Fibroblast of peridontal ligament (primary cell): Measurements from ENCODE around the gene TP53I3.
A peak's percentile ranks its signal among the peaks of the same experiment; 100 is the strongest.
"Not testable (repeated sequence)": the region's sequence is repeated elsewhere in the genome, so short reads cannot be mapped to it uniquely, and the experiment has no call there.

ENCODE experiments used
- DNase-seq: peaks from one replicate; pipeline ENCODE4 v3.0.0-alpha.2; 2010; ENCODE audit errors: extremely low read depth

Gene TP53I3

GRCh38 chr2:24054366-24055010 is 30.1 kb downstream of the TP53I3 start:
- DNase-seq: no peak

- no peak for DNase-seq
These were observed 31.7 kb downstream of the TP53I3 start for GRCh38 chr2:24052951-24053350.

GRCh38 chr2:24051833-24052232 is 32.8 kb downstream of the TP53I3 start:
- no peak for DNase-seq

GRCh38 chr2:24050041-24050979 is 34.3 kb downstream of the TP53I3 start:
- DNase-seq: no peak

GRCh38 chr2:24049485-24050021 is 35.1 kb downstream of the TP53I3 start, which contains the start of gene FKBP1B:
FKBP1B (plus strand) TSS chr2:24049741; CDS start chr2:24049850, 109 bp downstream.
- DNase-seq: no peak

GRCh38 chr2:24048769-24049484 is 35.7 kb downstream of the TP53I3 start:
- no peak for DNase-seq

GRCh38 chr2:24047703-24048033 is 37.0 kb downstream of the TP53I3 start:
- no peak for DNase-seq

- peak; percentile 98 for DNase-seq
These were observed 37.5 kb downstream of the TP53I3 start, which contains the start of gene WDCP for GRCh38 chr2:24046930-24047702. WDCP (minus strand) TSS chr2:24047391; CDS start chr2:24039494, 7,897 bp downstream.

GRCh38 chr2:24046599-24046929 is 38.1 kb downstream of the TP53I3 start:
- DNase-seq: no peak

GRCh38 chr2:24045511-24046508 is 38.8 kb downstream of the TP53I3 start:
- no peak for DNase-seq

GRCh38 chr2:24043133-24043532 is 41.5 kb downstream of the TP53I3 start:
- DNase-seq: not testable (repeated sequence)

GRCh38 chr2:24040511-24040910 is 44.1 kb downstream of the TP53I3 start:
- no peak for DNase-seq

- no peak for DNase-seq
These were observed 45.7 kb downstream of the TP53I3 start for GRCh38 chr2:24038786-24039499.
